Esophagus muscularis mucosa (tissue), 4 donors: ENCODE data around the gene TSC2. TPM values are rescaled to one million over a fixed set of nuclear protein-coding genes. Genes with fewer than 3 reads are reported as not detected.

ENCODE experiments used
- DNase-seq: peaks from one replicate; pipeline ENCODE4 v3.0.0-alpha.2; 2017; ENCODE audit errors: extremely low spot score
- H3K27ac ChIP-seq, 4 donors: fragments of 200-600 bp; sonication (generic); replicated peaks in 1 of 4; 1 replicate in 3 of 4; 2 replicates in 1 of 4; pipeline ENCODE4 v1.5.1; 2016 to 2019; ENCODE audit warnings: mild to moderate bottlenecking in 1 of 4
- H3K27me3 ChIP-seq, 4 donors: fragments of 200-600 bp; sonication (generic); one replicate each; pipeline versions ENCODE4 v1.5.1 to v1.6.0; 2016 to 2019
- H3K36me3 ChIP-seq, 4 donors: fragments of 200-600 bp; sonication (generic); one replicate each; pipeline ENCODE4 v1.5.1; 2016 to 2019
- H3K4me1 ChIP-seq, 4 donors: fragments of 200-600 bp; sonication (generic); one replicate each; pipeline ENCODE4 v1.5.1; 2016 to 2019
- H3K4me3 ChIP-seq, 4 donors: fragments of 200-600 bp; sonication (generic); 1 replicate in 2 of 4; 2 replicates in 2 of 4; pipeline ENCODE4 v1.5.1; 2016 to 2019; ENCODE audit warnings: mild to moderate bottlenecking in 4 of 4, moderate library complexity in 1 of 4
- H3K9me3 ChIP-seq, 4 donors: fragments of 200-600 bp; sonication (generic); 1 replicate in 3 of 4; 2 replicates in 1 of 4; pipeline ENCODE4 v1.5.1; 2016 to 2019
- CTCF ChIP-seq, 3 experiments: fragments of 200-600 bp in 2 of 3; fragments of 450-650 bp in 1 of 3; sonication (generic) in 2 of 3; IDR thresholded peaks; one replicate each; pipeline ENCODE4 v1.5.1; 2017 to 2019; ENCODE audit warnings: antibody characterized with exemption in 3 of 3, mild to moderate bottlenecking in 2 of 3, moderate library complexity in 1 of 3
- EP300 ChIP-seq: sonication (generic); formaldehyde crosslinking; IDR thresholded peaks from one replicate; pipeline ENCODE4 v1.6.1; 2017; ENCODE audit warnings: antibody characterized with exemption
- POLR2A ChIP-seq: fragments of 450-650 bp; IDR thresholded peaks from one replicate; pipeline ENCODE4 v1.6.1; 2017; ENCODE audit warnings: antibody characterized with exemption, moderate library complexity, mild to moderate bottlenecking, low read depth
- POLR2AphosphoS5 ChIP-seq, 2 donors: sonication (generic); formaldehyde crosslinking; IDR thresholded peaks; one replicate each; pipeline ENCODE4 v1.6.1; 2017; ENCODE audit warnings: antibody characterized with exemption in 2 of 2
- WGBS: methylation state at CpG from one replicate; pipeline ENCODE4 v1.1.5; 2018; 5-methylcytosine and 5-hydroxymethylcytosine counted together
- intact Hi-C: fragments of 100-400 bp; cut with DNase I; formaldehyde crosslinking; loops from one replicate; pipeline ENCODE4 v1.15.1; 2023
- total RNA-seq, 4 donors: library from RNA; depleted of rRNA; stranded (reverse); fragments of >200 nt; gene quantifications; one replicate each; pipeline versions ENCODE4 v1.1.0 to v1.2.1, GENCODE V29; 2016

The TSC2 gene
- total RNA-seq, 4 donors from 2014 or later: 41.3 to 71.7 (median 52.0) TPM

- intact Hi-C loops: no loop called here
- Histone ChIP-seq H3K4me1 (peaks cover 0 to 20% (median 2%) of the 10 kb centered on the region in 4 donors), H3K9me3 (no peaks in the 10 kb centered on the region), H3K27me3 (no peaks in the 10 kb centered on the region), H3K4me3 (no peak overlapping the region), H3K36me3 (peaks cover 43 to 100% (median 96%) of the 10 kb centered on the region in 4 donors), H3K27ac (peak overlapping the region in 1 of 4 donors; percentile 27)
- 80% methylated on average over 1 of the region's 8 CpGs for WGBS
- DNase-seq: no peak
- TF ChIP-seq POLR2AphosphoS5 (IDR thresholded peaks at IDR 0.05) (no peak), EP300 (no peak), POLR2A (no peak), CTCF (IDR thresholded peaks at IDR 0.05) (no peak)
Measured at GRCh38 chr16:2072926-2073325, 25.1 kb downstream of the TSC2 start.

DNA sequence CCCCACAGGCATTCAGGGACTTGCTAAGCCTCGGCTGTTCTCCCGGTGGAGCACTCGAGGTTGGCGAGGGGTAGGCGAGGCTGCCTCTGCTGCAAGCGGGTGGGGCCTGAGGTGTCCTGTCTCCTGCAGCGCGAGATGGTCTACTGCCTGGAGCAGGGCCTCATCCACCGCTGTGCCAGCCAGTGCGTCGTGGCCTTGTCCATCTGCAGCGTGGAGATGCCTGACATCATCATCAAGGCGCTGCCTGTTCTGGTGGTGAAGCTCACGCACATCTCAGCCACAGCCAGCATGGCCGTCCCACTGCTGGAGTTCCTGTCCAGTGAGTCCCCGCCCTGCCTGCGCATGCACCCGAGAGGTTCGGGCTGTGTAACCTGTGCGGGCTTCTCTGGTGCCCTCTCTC lies 26.3 kb downstream of the TSC2 start:
- H3K4me3 ChIP-seq: no peak overlapping the region
- H3K36me3 ChIP-seq: peaks cover 43 to 100% (median 96%) of the 10 kb centered on the region in 4 donors
- intact Hi-C loops: no loop called here
- WGBS: 100% methylated on average over 6 of the region's 20 CpGs
- H3K27me3 ChIP-seq: no peaks in the 10 kb centered on the region
- no peak overlapping the region for H3K27ac ChIP-seq
- DNase-seq: no peak
- no peak for TF ChIP-seq POLR2AphosphoS5 (IDR thresholded peaks at IDR 0.05)
- TF ChIP-seq EP300: no peak
- TF ChIP-seq CTCF (IDR thresholded peaks at IDR 0.05): no peak
- H3K9me3 ChIP-seq: no peaks in the 10 kb centered on the region
- H3K4me1 ChIP-seq: peaks cover 0 to 20% (median 2%) of the 10 kb centered on the region in 4 donors

- Histone ChIP-seq H3K9me3 (no peaks in the 10 kb centered on the region), H3K27ac (no peak overlapping the region), H3K4me1 (peaks cover 0 to 20% (median 2%) of the 10 kb centered on the region in 4 donors), H3K4me3 (no peak overlapping the region), H3K27me3 (no peaks in the 10 kb centered on the region), H3K36me3 (peaks cover 54 to 100% (median 97%) of the 10 kb centered on the region in 4 donors)
- 94% methylated on average over 24 of the region's 24 CpGs for WGBS
- intact Hi-C loops: no loop called here
- DNase-seq: no peak
- TF ChIP-seq POLR2A (no peak), CTCF (IDR thresholded peaks at IDR 0.05) (no peak), EP300 (no peak), POLR2AphosphoS5 (IDR thresholded peaks at IDR 0.05) (no peak)
Measured at GRCh38 chr16:2075631-2076030, 27.8 kb downstream of the TSC2 start.

GRCh38 chr16:2076072-2076865 lies 28.5 kb downstream of the TSC2 start:
- intact Hi-C loops: no loop called here
- H3K27me3 ChIP-seq: no peaks in the 10 kb centered on the region

More at GRCh38 chr16:2076072-2076865, 28.5 kb downstream of the TSC2 start:
- DNase-seq: no peak
- H3K27ac ChIP-seq: no peak overlapping the region
- H3K4me3 ChIP-seq: no peak overlapping the region
- peaks cover 0 to 18% (median 4%) of the 10 kb centered on the region in 4 donors for H3K4me1 ChIP-seq
- H3K9me3 ChIP-seq: no peaks in the 10 kb centered on the region
- WGBS: 95% methylated on average over 18 of the region's 28 CpGs
- H3K36me3 ChIP-seq: peaks cover 54 to 100% (median 97%) of the 10 kb centered on the region in 4 donors
- TF ChIP-seq CTCF (IDR thresholded peaks at IDR 0.05): no peak
- no peak for TF ChIP-seq POLR2A
- no peak for TF ChIP-seq POLR2AphosphoS5 (IDR thresholded peaks at IDR 0.05)
- no peak for TF ChIP-seq EP300
